Peyer's patch (tissue), 4 donors: ENCODE data around the gene F8. TPM values are rescaled to one million over a fixed set of nuclear protein-coding genes. Genes with fewer than 3 reads are reported as not detected.

Source experiments
- DNase-seq, 3 donors: peaks; one replicate each; pipeline ENCODE4 v3.0.0-alpha.2; 2017 to 2019
- H3K27ac ChIP-seq, 4 donors: fragments of 200-600 bp; sonication (generic); one replicate each; pipeline ENCODE4 v1.5.1; 2016 to 2019
- H3K27me3 ChIP-seq, 2 donors: fragments of 200-600 bp; sonication (generic); one replicate each; pipeline ENCODE4 v1.5.1; 2019
- H3K36me3 ChIP-seq, 3 donors: fragments of 200-600 bp; sonication (generic); one replicate each; pipeline ENCODE4 v1.5.1; 2016 to 2019
- H3K4me1 ChIP-seq, 4 donors: fragments of 200-600 bp; sonication (generic); one replicate each; pipeline ENCODE4 v1.5.1; 2016 to 2019
- H3K4me3 ChIP-seq, 4 donors: fragments of 200-600 bp; sonication (generic); 1 replicate in 3 of 4; 2 replicates in 1 of 4; pipeline ENCODE4 v1.5.1; 2016 to 2019; ENCODE audit warnings: mild to moderate bottlenecking in 1 of 4
- H3K9me3 ChIP-seq, 4 donors: fragments of 200-600 bp; sonication (generic); one replicate each; pipeline ENCODE4 v1.5.1; 2016 to 2019; ENCODE audit warnings: mild to moderate bottlenecking in 1 of 4
- CTCF ChIP-seq, 6 experiments: fragments of 450-650 bp in 4 of 6; fragments of 200-600 bp in 2 of 6; sonication (generic) in 1 of 6; IDR thresholded peaks; one replicate each; pipeline ENCODE4 v1.5.1; 2017 to 2019; ENCODE audit warnings: antibody characterized with exemption in 6 of 6, mild to moderate bottlenecking in 3 of 6, moderate library complexity in 1 of 6
- POLR2A ChIP-seq, 2 donors: fragments of 450-650 bp; IDR thresholded peaks; one replicate each; pipeline ENCODE4 v1.5.1; 2017; ENCODE audit warnings: antibody characterized with exemption in 2 of 2, mild to moderate bottlenecking in 2 of 2, moderate library complexity in 2 of 2
- total RNA-seq, 4 donors: library from RNA; depleted of rRNA; stranded (reverse); fragments of >200 nt; gene quantifications; one replicate each; pipeline ENCODE4 v1.1.0, GENCODE V29; 2016

Gene F8
- 10 to 100 TPM in 1 of 4 donors, 1 to 10 TPM in 3; 1.5 to 19.8 (median 4.6) TPM for total RNA-seq

GRCh38 chrX:155022585-155022984 is at the start of gene F8:
Gene F8, minus strand, starts transcription at chrX:155022723. Its CDS starts 171 bp downstream, at chrX:155022552.
- Histone ChIP-seq H3K4me3 (no peak within 1 kb of the TSS), H3K4me1 (no peaks in the 10 kb centered on the region), H3K36me3 (no peaks in the 10 kb centered on the region), H3K27ac (no peak within 1 kb of the TSS), H3K9me3 (no peaks in the 10 kb centered on the region), H3K27me3 (no peaks in the 10 kb centered on the region)
- no peak for DNase-seq
- no peak for TF ChIP-seq CTCF (IDR thresholded peaks at IDR 0.05)
- no peak for TF ChIP-seq POLR2A (IDR thresholded peaks at IDR 0.05)

GRCh38 chrX:155071694-155072280 is 49.3 kb upstream of the F8 start:
- Histone ChIP-seq H3K9me3 (no peaks in the 10 kb centered on the region), H3K4me1 (peaks cover 0 to 7% (median 0%) of the 10 kb centered on the region in 4 donors), H3K4me3 (peak overlapping the region; percentile 54 to 77 (median 61)), H3K27me3 (no peaks in the 10 kb centered on the region), H3K27ac (peak overlapping the region; percentile 74 to 86 (median 78)), H3K36me3 (peaks cover 0 to 5% (median 0%) of the 10 kb centered on the region in 3 donors)
- peak in 2 of 3 donors; percentile 24 to 58 for DNase-seq
- TF ChIP-seq POLR2A (IDR thresholded peaks at IDR 0.05): no peak

DNA sequence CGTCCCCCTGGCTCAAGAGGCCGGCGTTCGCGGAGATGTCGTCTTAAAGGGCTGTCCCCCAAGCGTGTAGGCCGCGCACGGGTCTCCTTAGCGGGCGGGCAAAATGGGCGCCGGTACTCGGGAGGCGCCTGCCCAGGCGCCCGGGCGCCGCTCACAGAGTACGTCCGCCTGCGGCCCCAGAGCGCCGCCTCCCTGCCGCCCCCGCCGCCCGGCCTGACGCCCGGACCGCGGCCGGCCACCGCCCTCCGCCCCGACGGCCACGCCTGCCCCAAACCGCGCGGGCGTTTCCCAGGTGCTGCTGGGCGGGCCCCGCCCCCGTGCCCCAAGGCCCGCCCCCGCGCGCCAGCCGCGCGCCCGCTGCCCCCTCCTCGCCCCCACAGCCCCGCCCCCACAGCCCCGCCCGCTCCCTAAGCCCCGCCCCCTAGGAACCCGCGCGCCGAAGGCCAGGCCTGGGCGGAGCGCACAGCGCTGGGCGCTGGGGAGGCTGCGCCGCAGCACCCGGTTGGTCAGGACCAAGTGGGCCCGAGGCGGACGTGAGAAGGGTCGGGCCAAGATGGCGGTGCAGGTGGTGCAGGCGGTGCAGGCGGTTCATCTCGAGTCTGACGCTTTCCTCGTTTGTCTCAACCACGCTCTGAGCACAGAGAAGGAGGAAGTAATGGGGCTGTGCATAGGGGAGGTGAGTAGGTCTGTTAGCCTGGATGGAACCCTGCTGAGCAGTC is 48.6 kb upstream of the F8 start, which contains the start of the genes BRCC3, CMC4 and MTCP1:
BRCC3 (plus strand) TSS at position 534 of the 719 bp plus-strand sequence; CDS start at position 554, 20 bp downstream.
CMC4 (minus strand) TSS at position 162 of the 719 bp plus-strand sequence. CDS start 7,113 bp downstream, outside the sequence.
MTCP1 (minus strand) TSS at position 162 of the 719 bp plus-strand sequence. CDS start 5,126 bp downstream, outside the sequence.
- TF ChIP-seq CTCF (IDR thresholded peaks at IDR 0.05) (peak in 1 of 6 experiments; percentile 7), POLR2A (IDR thresholded peaks at IDR 0.05) (peak; percentile 47 to 60)
- H3K36me3 ChIP-seq: peaks cover 0 to 5% (median 0%) of the 10 kb centered on the region in 3 donors
- peaks cover 0 to 7% (median 0%) of the 10 kb centered on the region in 4 donors for H3K4me1 ChIP-seq
- peak; percentile 74 to 90 (median 87) for DNase-seq
- H3K4me3 ChIP-seq: peak within 1 kb of the TSS; percentile 54 to 77 (median 61)
- H3K27ac ChIP-seq: peak within 1 kb of the TSS; percentile 80 to 92 (median 84)
- no peaks in the 10 kb centered on the region for H3K9me3 ChIP-seq
- no peaks in the 10 kb centered on the region for H3K27me3 ChIP-seq

- H3K27ac ChIP-seq: peak overlapping the region; percentile 80 to 92 (median 84)
- TF ChIP-seq POLR2A (IDR thresholded peaks at IDR 0.05) (no peak), CTCF (IDR thresholded peaks at IDR 0.05) (no peak)
Measured at GRCh38 chrX:155070663-155070974, 48.1 kb upstream of the F8 start.

DNA sequence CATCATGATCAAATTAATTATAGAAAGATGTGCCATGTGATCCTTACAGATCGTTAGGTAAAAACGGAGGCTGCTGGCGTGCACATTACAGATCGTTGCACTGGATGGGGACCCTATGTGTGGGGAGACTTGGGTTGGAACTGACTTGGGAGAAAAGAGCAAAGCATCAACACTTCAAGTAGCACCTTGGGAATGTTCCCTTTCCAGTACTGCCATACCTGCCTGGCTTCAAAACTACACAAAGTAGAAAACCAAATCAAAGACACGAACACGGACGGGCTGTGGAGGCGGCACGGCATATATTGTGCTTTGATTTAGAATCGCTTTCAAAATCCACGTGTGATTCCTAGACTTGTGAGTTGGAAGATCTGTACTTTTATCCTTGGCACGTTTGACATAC is 47.5 kb upstream of the F8 start:
- peak overlapping the region in 2 of 4 donors; percentile 80 to 92 for H3K27ac ChIP-seq
- TF ChIP-seq CTCF (IDR thresholded peaks at IDR 0.05) (no peak), POLR2A (IDR thresholded peaks at IDR 0.05) (no peak)
- H3K4me1 ChIP-seq: peaks cover 0 to 7% (median 0%) of the 10 kb centered on the region in 4 donors
- H3K36me3 ChIP-seq: no peaks in the 10 kb centered on the region
- no peak for DNase-seq
- H3K27me3 ChIP-seq: no peaks in the 10 kb centered on the region
- H3K9me3 ChIP-seq: no peaks in the 10 kb centered on the region
- H3K4me3 ChIP-seq: peak overlapping the region; percentile 54 to 75 (median 60)

More at GRCh38 chrX:155070663-155070974, 48.1 kb upstream of the F8 start:
- Histone ChIP-seq H3K4me1 (peaks cover 0 to 7% (median 0%) of the 10 kb centered on the region in 4 donors), H3K4me3 (peak overlapping the region; percentile 54 to 75 (median 60)), H3K9me3 (no peaks in the 10 kb centered on the region), H3K36me3 (peaks cover 0 to under 1% (median 0%) of the 10 kb centered on the region in 3 donors), H3K27me3 (no peaks in the 10 kb centered on the region)
- peak in 1 of 3 donors; percentile 42 for DNase-seq
